HEK293T (cell line): Measurements from ENCODE around the gene EIF2B5.
A peak's percentile ranks its signal among the peaks of the same experiment; 100 is the strongest.

Source experiments
- CTCF ChIA-PET: fragments of 350-600 bp; formaldehyde crosslinking; extraction: SDS; loops from one replicate; lab custom pipeline; 2021; ENCODE audit warnings: antibody characterized with exemption, inconsistent platforms; lab: Yijun Ruan, JAX
- POLR2A ChIA-PET: fragments of 350-600 bp; formaldehyde crosslinking; extraction: SDS; loops from one replicate; lab custom pipeline; 2020; ENCODE audit warnings: antibody characterized with exemption, inconsistent platforms; lab: Yijun Ruan, JAX
- DNase-seq: peaks from one replicate; pipeline ENCODE4 v3.0.0; 2012; ENCODE audit warnings: mixed read lengths; ENCODE audit errors: extremely low spot score
- ARNT ChIP-seq: fragments of 450-650 bp; IDR thresholded peaks from 2 replicates; pipeline ENCODE4 v1.6.1; 2017; ENCODE audit warnings: mild to moderate bottlenecking
- BHLHE40 ChIP-seq: fragments of 450-650 bp; IDR thresholded peaks from 2 replicates; pipeline ENCODE4 v1.6.1; 2016; ENCODE audit warnings: mild to moderate bottlenecking, moderate library complexity, borderline replicate concordance
- CTBP1 ChIP-seq: fragments of 450-650 bp; IDR thresholded peaks from 2 replicates; pipeline ENCODE4 v1.6.1; 2016; ENCODE audit warnings: borderline replicate concordance
- ELF4 ChIP-seq: fragments of 450-650 bp; IDR thresholded peaks from 2 replicates; pipeline ENCODE4 v1.6.1; 2017; ENCODE audit warnings: antibody characterized with exemption
- FOXA1 ChIP-seq: fragments of 450-650 bp; IDR thresholded peaks from 2 replicates; pipeline ENCODE4 v1.6.1; 2016; ENCODE audit warnings: mild to moderate bottlenecking
- FOXK2 ChIP-seq: fragments of 450-650 bp; IDR thresholded peaks from 2 replicates; pipeline ENCODE4 v1.6.1; 2016; ENCODE audit warnings: mild to moderate bottlenecking
- FOXM1 ChIP-seq: fragments of 450-650 bp; IDR thresholded peaks from 2 replicates; pipeline ENCODE4 v1.6.1; 2017; ENCODE audit warnings: mild to moderate bottlenecking, borderline replicate concordance
- HDGF ChIP-seq: fragments of 450-650 bp; IDR thresholded peaks from 2 replicates; pipeline ENCODE4 v1.6.1; 2017; ENCODE audit warnings: antibody characterized with exemption, borderline replicate concordance
- L3MBTL2 ChIP-seq: fragments of 450-650 bp; conservative IDR thresholded peaks from 2 replicates; pipeline ENCODE4 v1.6.1; 2016; ENCODE audit warnings: mild to moderate bottlenecking
- LEF1 ChIP-seq: fragments of 450-650 bp; IDR thresholded peaks from 2 replicates; pipeline ENCODE4 v1.6.1; 2017; ENCODE audit warnings: mild to moderate bottlenecking, borderline replicate concordance
- NFRKB ChIP-seq: fragments of 450-650 bp; IDR thresholded peaks from 2 replicates; pipeline ENCODE4 v1.6.1; 2016; ENCODE audit warnings: mild to moderate bottlenecking, moderate library complexity
- SP1 ChIP-seq: fragments of 450-650 bp; IDR thresholded peaks from 2 replicates; pipeline ENCODE4 v1.6.1; 2017
- SUZ12 ChIP-seq: fragments of 450-650 bp; IDR thresholded peaks from 2 replicates; pipeline ENCODE4 v1.6.1; 2016; ENCODE audit warnings: mild to moderate bottlenecking
- TARDBP ChIP-seq: fragments of 450-650 bp; IDR thresholded peaks from 2 replicates; pipeline ENCODE4 v1.6.1; 2016
- ZNF384 ChIP-seq: fragments of 450-650 bp; IDR thresholded peaks from 2 replicates; pipeline ENCODE4 v1.6.1; 2016
- TF ChIP-seq, protein P1 (sequence below): fragments of 450-650 bp; IDR thresholded peaks from 2 replicates; pipeline ENCODE4 v1.6.1; 2016

EIF2B5 gene

DNA sequence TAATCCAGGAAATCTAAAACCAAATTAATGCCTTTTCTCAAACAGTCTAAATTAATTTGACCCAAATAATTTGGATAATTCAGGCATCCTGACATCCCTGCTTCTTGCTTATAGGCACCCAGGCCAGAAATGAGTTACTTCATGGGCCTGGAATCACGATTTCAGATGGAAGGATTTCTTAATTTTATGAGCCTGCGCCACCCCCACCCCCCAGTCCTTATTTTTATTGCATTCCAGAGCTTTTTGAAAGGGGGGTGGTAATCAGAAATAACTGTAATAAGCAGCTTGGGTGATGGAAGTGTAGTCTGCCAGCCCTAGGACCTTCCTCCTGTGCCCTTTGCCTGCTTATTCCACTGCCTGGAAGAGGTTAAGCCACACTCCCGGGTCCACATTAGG lies 40.8 kb downstream of the EIF2B5 start:
- ChIA-PET CTCF (interaction anchor here (0.6 kb wide), 1 partner anchor 10 kb away, joined by 3 read pairs; the partner anchor contains the start of gene ABCF3), POLR2A (interaction anchor here (0.9 to 1.6 kb wide), 4 partner anchors 10 to 42 kb away, joined by 3 to 10 read pairs (median 6); partner anchors contain the start of genes ABCF3 and DVL3)
- no peak for DNase-seq
- TF ChIP-seq CTBP1 = no peak
- TF ChIP-seq FOXM1 = no peak
- no peak for TF ChIP-seq HDGF
- no peak for TF ChIP-seq LEF1
- TF ChIP-seq, protein P1, sequence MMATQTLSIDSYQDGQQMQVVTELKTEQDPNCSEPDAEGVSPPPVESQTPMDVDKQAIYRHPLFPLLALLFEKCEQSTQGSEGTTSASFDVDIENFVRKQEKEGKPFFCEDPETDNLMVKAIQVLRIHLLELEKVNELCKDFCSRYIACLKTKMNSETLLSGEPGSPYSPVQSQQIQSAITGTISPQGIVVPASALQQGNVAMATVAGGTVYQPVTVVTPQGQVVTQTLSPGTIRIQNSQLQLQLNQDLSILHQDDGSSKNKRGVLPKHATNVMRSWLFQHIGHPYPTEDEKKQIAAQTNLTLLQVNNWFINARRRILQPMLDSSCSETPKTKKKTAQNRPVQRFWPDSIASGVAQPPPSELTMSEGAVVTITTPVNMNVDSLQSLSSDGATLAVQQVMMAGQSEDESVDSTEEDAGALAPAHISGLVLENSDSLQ = no peak
- no peak for TF ChIP-seq NFRKB
- no peak for TF ChIP-seq ARNT
- TF ChIP-seq FOXK2 = no peak

DNA sequence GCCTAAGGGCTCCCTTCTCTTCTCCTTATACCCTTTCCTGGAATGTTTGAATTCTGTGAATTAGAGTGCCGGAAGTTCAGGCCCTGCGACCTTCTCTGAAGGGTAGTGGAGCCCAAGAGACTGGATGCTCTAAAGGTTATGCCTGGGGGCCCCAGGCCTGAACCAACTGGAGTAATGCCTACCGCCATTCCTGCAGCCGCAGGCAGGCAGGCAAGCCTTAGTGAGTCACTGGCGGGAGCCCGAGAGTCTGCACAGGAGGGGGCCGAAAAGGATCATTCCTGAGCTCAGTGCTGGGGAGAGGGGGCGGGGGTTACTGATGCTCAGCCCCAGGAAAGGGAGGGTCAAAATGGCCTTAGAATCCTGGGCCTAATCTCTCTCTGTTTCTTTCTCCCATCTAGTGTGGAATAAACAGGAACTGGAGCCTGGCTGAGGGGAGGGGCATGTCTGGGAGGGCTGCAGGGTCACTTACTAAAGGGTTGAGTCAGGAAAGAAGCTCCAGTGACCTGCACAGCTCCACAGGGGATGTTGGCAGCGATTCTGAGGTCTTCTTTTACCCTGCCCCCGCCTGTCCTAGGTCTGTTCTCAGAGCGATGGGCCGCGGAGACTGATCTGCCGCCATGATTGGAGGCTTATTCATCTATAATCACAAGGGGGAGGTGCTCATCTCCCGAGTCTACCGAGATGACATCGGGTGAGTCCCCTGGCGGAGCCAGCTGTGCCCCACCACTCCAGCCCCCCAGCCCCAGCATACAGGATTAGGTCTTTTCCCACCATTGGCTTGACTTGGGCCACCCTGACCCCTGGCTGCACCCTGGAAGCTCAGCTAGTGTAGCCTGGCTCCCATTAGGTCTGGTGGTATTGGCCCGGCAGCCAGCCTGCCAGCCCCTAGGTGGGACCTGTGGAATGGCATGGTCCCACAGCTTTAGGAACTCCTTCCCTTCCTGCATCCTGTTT lies 41.5 kb downstream of the EIF2B5 start:
- ChIA-PET POLR2A (interaction anchor here (0.6 to 1.6 kb wide), 6 partner anchors 9 to 43 kb away, joined by 3 to 10 read pairs (median 4); partner anchors contain the start of genes ABCF3 and DVL3), CTCF (interaction anchor here (0.6 kb wide), 1 partner anchor 9 kb away, joined by 3 read pairs; the partner anchor contains the start of gene ABCF3)
- no peak for TF ChIP-seq SUZ12
- DNase-seq = peak; percentile 52

DNA sequence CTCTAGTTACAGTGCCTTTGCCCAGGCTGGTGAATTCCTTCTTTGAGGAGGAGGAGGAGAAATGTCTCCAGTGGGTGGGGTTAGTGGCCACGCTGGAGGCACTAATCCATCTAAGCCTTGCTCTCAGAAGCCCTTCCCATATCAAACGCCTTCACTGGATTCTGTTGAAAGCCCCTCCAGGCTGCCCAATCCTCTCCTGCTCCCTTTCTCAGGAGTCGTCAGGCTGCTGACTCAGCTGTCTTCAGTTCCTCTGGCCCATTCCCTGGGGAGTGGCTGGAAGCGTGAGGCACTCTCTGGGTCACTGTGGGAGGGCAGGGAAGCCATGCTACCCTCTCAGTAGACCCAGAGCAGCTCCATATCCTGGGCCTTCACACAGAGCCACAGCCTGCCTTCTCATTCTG lies 42.2 kb downstream of the EIF2B5 start:
- DNase-seq = no peak
- TF ChIP-seq SUZ12 (no peak), TARDBP (no peak), FOXA1 (no peak), FOXK2 (no peak), SP1 (no peak), ELF4 (no peak), CTBP1 (no peak), ARNT (no peak), FOXM1 (no peak), NFRKB (no peak), HDGF (no peak)
- TF ChIP-seq, protein P1 = no peak
- POLR2A ChIA-PET = interaction anchor here (1.0 to 1.6 kb wide), 3 partner anchors 9 to 43 kb away, joined by 3 to 10 read pairs (median 4); partner anchors contain the start of gene ABCF3
- CTCF ChIA-PET = no interaction called here

DNA sequence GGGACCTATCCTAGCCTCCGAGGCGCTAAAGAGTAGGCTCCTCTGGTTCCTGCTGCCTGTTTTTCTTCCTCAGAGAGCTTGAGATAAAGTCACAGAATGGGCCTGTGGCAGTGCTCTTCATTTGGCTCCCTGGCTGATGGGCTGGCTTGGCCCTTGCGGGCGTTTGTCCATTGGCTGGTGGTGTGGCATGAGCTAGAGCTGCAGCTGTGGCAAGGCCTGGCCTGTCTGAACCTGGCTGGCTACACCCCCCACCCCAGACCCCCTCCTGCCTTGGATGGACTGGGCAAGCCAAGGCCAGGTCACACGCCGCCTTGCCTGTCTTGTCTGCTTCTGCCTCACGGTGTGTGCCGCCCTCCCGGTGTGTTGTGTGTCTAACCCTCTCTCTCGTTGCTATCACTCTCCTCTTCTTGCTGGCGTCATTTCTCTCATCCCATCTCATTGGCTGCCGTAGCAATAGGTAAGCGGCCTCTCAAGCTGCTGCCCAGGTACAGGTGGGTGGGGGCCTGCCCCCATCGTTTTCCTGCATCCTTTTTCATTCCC lies 42.7 kb downstream of the EIF2B5 start:
- TF ChIP-seq ELF4 (no peak), ARNT (no peak), L3MBTL2 (no peak), FOXA1 (no peak), CTBP1 (no peak), TARDBP (no peak), BHLHE40 (no peak), HDGF (no peak)
- no peak for DNase-seq
- ChIA-PET CTCF (no interaction called here), POLR2A (no interaction called here)

DNA sequence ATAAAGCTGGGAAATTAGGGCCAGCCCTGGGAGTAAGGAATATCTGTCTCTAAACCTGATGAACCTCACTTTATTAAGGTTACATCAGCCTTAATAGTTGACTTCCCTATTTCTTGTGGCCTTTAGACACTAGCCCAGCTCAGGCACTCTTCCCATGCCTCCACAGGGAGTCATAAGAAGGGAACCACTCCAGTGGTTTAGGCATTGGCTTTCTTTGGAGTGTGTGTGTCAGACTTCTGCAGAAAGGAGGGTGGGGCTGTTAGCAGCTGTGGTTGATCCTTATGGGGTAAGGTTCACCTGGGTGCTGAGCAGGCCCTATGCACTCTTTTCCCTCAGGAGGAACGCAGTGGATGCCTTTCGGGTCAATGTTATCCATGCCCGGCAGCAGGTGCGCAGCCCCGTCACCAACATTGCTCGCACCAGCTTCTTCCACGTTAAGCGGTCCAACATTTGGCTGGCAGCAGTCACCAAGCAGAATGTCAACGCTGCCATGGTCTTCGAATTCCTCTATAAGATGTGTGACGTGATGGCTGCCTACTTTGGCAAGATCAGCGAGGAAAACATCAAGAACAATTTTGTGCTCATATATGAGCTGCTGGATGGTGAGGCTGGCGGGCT lies 43.5 kb downstream of the EIF2B5 start:
- CTCF ChIA-PET = no interaction called here
- POLR2A ChIA-PET = no interaction called here

More for the DNA sequence above, 43.5 kb downstream of the EIF2B5 start:
- no peak for TF ChIP-seq BHLHE40
- no peak for TF ChIP-seq ELF4
- TF ChIP-seq L3MBTL2 = no peak
- TF ChIP-seq TARDBP = no peak
- no peak for TF ChIP-seq FOXA1
- TF ChIP-seq CTBP1 = no peak
- TF ChIP-seq, protein P1 = no peak
- no peak for TF ChIP-seq NFRKB
- TF ChIP-seq LEF1 = no peak
- no peak for TF ChIP-seq FOXM1
- no peak for TF ChIP-seq SUZ12
- no peak for TF ChIP-seq HDGF
- no peak for TF ChIP-seq SP1
- TF ChIP-seq ARNT = no peak
- no peak for TF ChIP-seq FOXK2
- TF ChIP-seq ZNF384 = no peak
- no peak for DNase-seq
